Kidney (tissue), 14 donors: Measurements from ENCODE around the gene CD84. TPM values are rescaled to one million over a fixed set of nuclear protein-coding genes. Genes with fewer than 3 reads are reported as not detected.
"Not testable (repeated sequence)": the region's sequence is repeated elsewhere in the genome, so short reads cannot be mapped to it uniquely, and the experiment has no call there.

Experiments
- DNase-seq, 5 donors: peaks; one replicate each; pipeline ENCODE4 v3.0.0-alpha.2; 2013 to 2020
- FAIRE-seq: peaks from 2 replicates; lab custom pipeline; 2012; peaks lifted over from hg19 to GRCh38; lab: Jason Lieb, UNC
- H3K27ac ChIP-seq, 2 donors: one replicate each; pipeline ENCODE4 v1.7.0; 2013; ENCODE audit warnings: low read depth in 2 of 2, low read length in 2 of 2, inconsistent platforms in 1 of 2
- H3K27me3 ChIP-seq: one replicate; pipeline ENCODE4 v1.7.1; 2013; ENCODE audit warnings: low read length, inconsistent platforms; ENCODE audit not compliant: control insufficient read depth, insufficient read depth
- H3K36me3 ChIP-seq, 3 donors: one replicate each; pipeline versions ENCODE4 v1.7.0 to v1.7.1; 2013; ENCODE audit warnings: low read length in 3 of 3, control low read depth in 1 of 3, inconsistent platforms in 1 of 3; ENCODE audit not compliant: insufficient read depth in 3 of 3, control insufficient read depth in 2 of 3
- H3K4me1 ChIP-seq, 3 donors: one replicate each; pipeline versions ENCODE4 v1.7.0 to v1.7.1; 2013; ENCODE audit warnings: low read length in 3 of 3, inconsistent platforms in 1 of 3, low read depth in 1 of 3; ENCODE audit not compliant: control insufficient read depth in 2 of 3, insufficient read depth in 2 of 3
- H3K4me3 ChIP-seq, 3 donors: one replicate each; pipeline versions ENCODE4 v1.7.0 to v1.8.1; 2013; ENCODE audit warnings: low read length in 3 of 3, control low read depth in 1 of 3, inconsistent platforms in 1 of 3
- H3K9ac ChIP-seq, 3 donors: one replicate each; pipeline versions ENCODE4 v1.7.0 to v1.7.1; 2013; ENCODE audit warnings: low read length in 3 of 3, control low read depth in 1 of 3, inconsistent platforms in 1 of 3
- H3K9me3 ChIP-seq, 3 donors: one replicate each; pipeline versions ENCODE4 v1.7.0 to v1.7.1; 2013; ENCODE audit warnings: low read length in 3 of 3, control low read depth in 1 of 3, inconsistent platforms in 1 of 3; ENCODE audit not compliant: control insufficient read depth in 2 of 3, insufficient read depth in 1 of 3
- CTCF ChIP-seq: IDR thresholded peaks from 3 replicates; pipeline ENCODE4 v1.5.1; 2012; ENCODE audit warnings: mild to moderate bottlenecking, moderate library complexity, borderline replicate concordance; ENCODE audit not compliant: insufficient read depth; ENCODE audit errors: extremely low read depth
- intact Hi-C: fragments of 100-400 bp; cut with DNase I; formaldehyde crosslinking; loops from one replicate; pipeline ENCODE4 v1.11.1; 2022
- polyA plus RNA-seq: library from polyadenylated mRNA; stranded (reverse); fragments of 350-450 nt; fragmentation: Illumina TruSeq; extraction: RNeasy Lipid Tissue Mini Kit (QIAGEN cat#74804); gene quantifications from one replicate; pipeline ENCODE4 v1.2.3, GENCODE V29; 2014; ENCODE audit warnings: low read depth, low replicate concordance; ENCODE audit not compliant: insufficient read depth
- total RNA-seq: library from RNA; stranded (reverse); fragmentation: NEBNext Ultra II Directional; extraction: Animal tissue kit (Norgen Biotek cat#: 25700); gene quantifications from one replicate; pipeline ENCODE4 v1.2.1, GENCODE V29; 2021
- donor health status: control.
- donor health status: control.
- donor health status: control.
- donor health status: control.
- donor health status: control.
- donor health status: DM: yes; HTN: yes; CAD: no.
- donor health status: Normal renal cell carcinoma (clear cell type).

Gene CD84
- total and polyA plus RNA-seq, 2 donors from 2014 or later: 0.30 to 17.5 TPM

DNA sequence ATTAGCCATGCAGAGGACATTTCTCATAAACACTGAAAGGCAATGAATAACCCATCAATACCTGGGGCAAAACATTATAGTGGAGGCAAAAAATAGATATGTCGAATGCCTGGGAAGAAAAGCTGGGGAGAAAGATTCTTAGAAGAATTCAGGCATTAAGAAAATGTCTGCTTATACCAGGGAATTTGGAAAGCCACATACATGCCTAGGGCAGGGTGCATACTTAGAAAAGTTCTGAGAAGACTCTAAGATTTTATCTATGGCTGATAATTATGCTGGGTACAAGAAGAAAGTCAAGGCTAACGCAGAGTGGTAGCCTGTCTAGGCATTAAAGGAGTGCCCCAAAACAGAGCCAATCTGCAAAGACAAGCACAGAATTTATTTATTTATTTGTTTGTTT, 74.6 kb downstream of the CD84 start:
- H3K4me1 ChIP-seq: no peaks in the 10 kb centered on the region
- H3K4me3 ChIP-seq: no peak overlapping the region
- H3K27me3 ChIP-seq: no peaks in the 10 kb centered on the region
- FAIRE-seq (no peak), DNase-seq (no peak)
- H3K27ac ChIP-seq: no peak overlapping the region
- H3K9ac ChIP-seq: no peak overlapping the region
- H3K9me3 ChIP-seq: peaks cover 0 to 5% (median 0%) of the 10 kb centered on the region in 3 donors
- no peak for TF ChIP-seq CTCF
- intact Hi-C loops: no loop called here
- H3K36me3 ChIP-seq: no peaks in the 10 kb centered on the region

GRCh38 chr1:160503087-160503486, 76.2 kb downstream of the CD84 start:
- peaks cover 0 to 5% (median 0%) of the 10 kb centered on the region in 3 donors for H3K9me3 ChIP-seq
- no peak for TF ChIP-seq CTCF
- no peaks in the 10 kb centered on the region for H3K36me3 ChIP-seq
- no peaks in the 10 kb centered on the region for H3K27me3 ChIP-seq
- intact Hi-C loops: no loop called here
- no peak overlapping the region for H3K4me3 ChIP-seq
- FAIRE-seq: no peak
- H3K9ac ChIP-seq: no peak overlapping the region
- H3K4me1 ChIP-seq: no peaks in the 10 kb centered on the region
- no peak overlapping the region for H3K27ac ChIP-seq
- no peak for DNase-seq

DNA sequence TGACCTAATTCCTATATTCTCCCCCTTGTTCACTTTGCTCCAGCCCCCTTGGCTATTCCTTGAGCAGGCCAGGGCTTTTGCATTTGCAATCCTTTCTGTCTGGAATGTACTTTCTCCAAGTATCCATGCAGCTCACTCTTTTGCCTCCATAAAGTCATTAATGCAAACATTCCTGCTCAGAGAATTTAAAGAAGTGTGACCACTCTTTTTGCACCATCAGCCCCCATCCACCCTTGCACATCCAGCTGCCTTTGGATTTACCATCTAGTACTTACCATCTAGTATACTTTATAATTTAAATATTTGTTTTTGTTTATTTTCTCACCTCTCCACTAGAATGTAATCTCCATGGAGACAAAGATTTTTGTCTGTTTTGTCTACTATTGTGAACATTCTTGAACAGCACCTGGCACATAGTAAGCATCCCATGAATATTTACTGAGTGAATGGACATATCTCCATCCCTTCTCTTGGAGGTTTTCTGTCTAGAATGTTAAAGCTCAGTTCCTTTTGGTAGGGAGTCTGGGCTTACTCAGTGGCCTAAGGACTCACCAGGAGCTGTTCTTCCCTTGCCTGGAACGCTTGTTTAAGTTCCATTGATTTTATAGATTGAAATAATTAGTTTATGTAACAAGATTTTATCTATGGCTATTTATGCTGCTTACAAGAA, 78.8 kb downstream of the CD84 start:
- TF ChIP-seq CTCF: no peak
- no peak for DNase-seq
- Histone ChIP-seq H3K27me3 (no peaks in the 10 kb centered on the region), H3K36me3 (no peaks in the 10 kb centered on the region), H3K4me1 (no peaks in the 10 kb centered on the region), H3K27ac (no peak overlapping the region), H3K9me3 (no peaks in the 10 kb centered on the region), H3K4me3 (no peak overlapping the region), H3K9ac (no peak overlapping the region)
- FAIRE-seq: no peak
- intact Hi-C loops: no loop called here

- Histone ChIP-seq H3K4me3 (no peak overlapping the region), H3K36me3 (no peaks in the 10 kb centered on the region), H3K27ac (no peak overlapping the region), H3K27me3 (no peaks in the 10 kb centered on the region), H3K9ac (no peak overlapping the region), H3K4me1 (no peaks in the 10 kb centered on the region), H3K9me3 (no peaks in the 10 kb centered on the region)
- FAIRE-seq (no peak), DNase-seq (no peak)
- intact Hi-C loops: no loop called here
- no peak for TF ChIP-seq CTCF
Observed at GRCh38 chr1:160499631-160500030, 79.7 kb downstream of the CD84 start.

GRCh38 chr1:160498301-160499065, 80.8 kb downstream of the CD84 start:
- H3K27ac ChIP-seq, H3K9me3 ChIP-seq, H3K4me1 ChIP-seq, intact Hi-C loops, H3K36me3 ChIP-seq, H3K9ac ChIP-seq, H3K4me3 ChIP-seq, FAIRE-seq, H3K27me3 ChIP-seq, DNase-seq: not testable (repeated sequence)
